Neural progenitor cell (in vitro differentiated cells): ENCODE data around the gene ANO4.

Experiments
- CTCF ChIP-seq: fragments of 200-600 bp; sonication (generic); IDR thresholded peaks from 2 replicates; pipeline ENCODE4 v1.5.1; 2017; ENCODE audit warnings: antibody characterized with exemption, mild to moderate bottlenecking
- EZH2phosphoT487 ChIP-seq: fragments of 200-600 bp; sonication (generic); IDR thresholded peaks from 2 replicates; pipeline ENCODE4 v1.6.1; 2017; ENCODE audit warnings: antibody characterized with exemption

GRCh38 chr12:100992194-100992593 is 197.6 kb downstream of the ANO4 start:
- TF ChIP-seq CTCF (no peak), EZH2phosphoT487 (no peak)
